ENCODE results near the gene P2RX3.

Gene P2RX3

GRCh38 chr11:57395905-57396623 lies 57.9 kb downstream of the P2RX3 start:
- TF ChIP-seq REST (IDR thresholded peaks at IDR 0.05; ENCODE audit: low read depth) (no peak), RAD21 (IDR thresholded peaks at IDR 0.05; ENCODE audit: low read depth) (no peak), EP300 (IDR thresholded peaks at IDR 0.05; ENCODE audit: borderline replicate concordance) (no peak), TAF1 (IDR thresholded peaks at IDR 0.05; ENCODE audit: low read depth) (no peak)

GRCh38 chr11:57396744-57397143 lies 58.6 kb downstream of the P2RX3 start:
- TF ChIP-seq YY1 (IDR thresholded peaks at IDR 0.05; ENCODE audit: low read depth) = no peak
- no peak for TF ChIP-seq EP300 (IDR thresholded peaks at IDR 0.05; ENCODE audit: borderline replicate concordance)
- no peak for TF ChIP-seq TEAD4 (IDR thresholded peaks at IDR 0.05)
- TF ChIP-seq CEBPB (IDR thresholded peaks at IDR 0.05) = no peak

- TF ChIP-seq NFIC (IDR thresholded peaks at IDR 0.05) (no peak), REST (IDR thresholded peaks at IDR 0.05; ENCODE audit: low read depth) (no peak)
Measured at GRCh38 chr11:57397394-57397990, 59.3 kb downstream of the P2RX3 start.

DNA sequence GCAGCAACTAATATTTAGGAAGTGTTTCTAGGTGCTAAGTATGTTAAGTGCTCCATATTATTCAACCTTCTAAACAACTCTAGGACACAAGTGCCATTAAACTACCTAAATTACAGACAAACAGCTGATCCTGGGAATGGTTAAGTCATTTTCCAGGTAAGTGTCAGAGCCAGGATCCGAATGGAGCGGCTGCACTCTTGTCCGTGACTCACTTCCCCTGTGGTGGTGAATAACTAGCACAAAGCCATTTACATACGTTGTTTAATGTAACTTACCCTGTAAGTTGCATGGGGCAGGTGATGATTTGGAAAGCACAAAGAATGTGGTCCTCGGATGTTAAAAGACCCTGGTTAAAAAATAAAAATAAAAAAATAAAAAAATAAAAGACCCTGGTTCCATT lies 61.1 kb downstream of the P2RX3 start:
- TF ChIP-seq, protein P1, sequence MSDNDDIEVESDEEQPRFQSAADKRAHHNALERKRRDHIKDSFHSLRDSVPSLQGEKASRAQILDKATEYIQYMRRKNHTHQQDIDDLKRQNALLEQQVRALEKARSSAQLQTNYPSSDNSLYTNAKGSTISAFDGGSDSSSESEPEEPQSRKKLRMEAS (IDR thresholded peaks at IDR 0.05) = no peak
- TF ChIP-seq CREB1 (IDR thresholded peaks at IDR 0.05; ENCODE audit: low read depth) = no peak
- TF ChIP-seq FOXM1 (IDR thresholded peaks at IDR 0.05; ENCODE audit: borderline replicate concordance, low read depth) = no peak
- TF ChIP-seq CEBPB (IDR thresholded peaks at IDR 0.05) = no peak
- TF ChIP-seq TAF1 (IDR thresholded peaks at IDR 0.05; ENCODE audit: low read depth) = no peak
- TF ChIP-seq REST (IDR thresholded peaks at IDR 0.05; ENCODE audit: low read depth) = no peak
- no peak for TF ChIP-seq NFIC (IDR thresholded peaks at IDR 0.05)
- no peak for TF ChIP-seq ZBTB7A (IDR thresholded peaks at IDR 0.05; ENCODE audit: low read depth)
- TF ChIP-seq TEAD4 (IDR thresholded peaks at IDR 0.05) = no peak
- TF ChIP-seq EGR1 (IDR thresholded peaks at IDR 0.05) = no peak
- TF ChIP-seq RAD21 (IDR thresholded peaks at IDR 0.05; ENCODE audit: low read depth) = no peak
- TF ChIP-seq YY1 (IDR thresholded peaks at IDR 0.05; ENCODE audit: low read depth) = no peak
- TF ChIP-seq USF1 (IDR thresholded peaks at IDR 0.05) = no peak
- no peak for TF ChIP-seq TCF12 (IDR thresholded peaks at IDR 0.05; ENCODE audit: low read depth)
- TF ChIP-seq EP300 (IDR thresholded peaks at IDR 0.05; ENCODE audit: borderline replicate concordance) = no peak

DNA sequence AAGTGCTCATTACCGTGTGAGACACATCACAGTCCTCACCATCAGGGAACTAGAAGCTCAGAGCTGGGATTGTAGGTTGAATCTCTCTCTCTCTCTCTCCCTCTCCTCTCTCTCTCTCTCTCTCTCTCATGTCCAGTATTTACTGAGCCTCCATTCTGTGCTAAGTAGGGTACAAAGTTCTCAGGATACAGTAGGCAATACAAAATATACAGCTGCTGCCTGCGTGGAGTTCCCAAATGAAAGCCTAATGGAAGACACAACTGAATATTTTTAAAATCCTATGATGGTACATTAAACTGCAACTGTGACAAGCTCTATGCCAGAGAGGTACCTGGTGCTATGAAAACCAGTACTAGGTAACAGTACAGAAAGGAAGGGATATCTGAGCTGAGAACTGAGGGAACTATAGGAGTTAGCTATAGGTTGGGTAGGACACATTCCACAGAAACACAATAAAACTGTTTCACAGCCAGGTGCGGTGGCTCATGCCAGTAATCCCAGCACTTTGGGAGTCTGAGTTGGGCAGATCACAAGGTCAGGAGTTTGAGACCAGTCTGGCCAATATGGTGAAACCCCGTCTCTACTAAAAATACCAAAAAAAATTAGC lies 61.9 kb downstream of the P2RX3 start:
- no peak for TF ChIP-seq EGR1 (IDR thresholded peaks at IDR 0.05)
- no peak for TF ChIP-seq CEBPB (IDR thresholded peaks at IDR 0.05)
- TF ChIP-seq TAF1 (IDR thresholded peaks at IDR 0.05; ENCODE audit: low read depth) = no peak
- TF ChIP-seq RAD21 (IDR thresholded peaks at IDR 0.05; ENCODE audit: low read depth) = no peak
